HL-60/S4 (cell line): Measurements from ENCODE around the gene LYPD1.

Source experiments
- in situ Hi-C: fragments of 300-500 bp; cut with MboI; formaldehyde crosslinking; loops from 2 replicates; pipeline ENCODE4 v1.14.3; 2022; ENCODE audit warnings: low sequenced_read_pairs

Gene LYPD1

DNA sequence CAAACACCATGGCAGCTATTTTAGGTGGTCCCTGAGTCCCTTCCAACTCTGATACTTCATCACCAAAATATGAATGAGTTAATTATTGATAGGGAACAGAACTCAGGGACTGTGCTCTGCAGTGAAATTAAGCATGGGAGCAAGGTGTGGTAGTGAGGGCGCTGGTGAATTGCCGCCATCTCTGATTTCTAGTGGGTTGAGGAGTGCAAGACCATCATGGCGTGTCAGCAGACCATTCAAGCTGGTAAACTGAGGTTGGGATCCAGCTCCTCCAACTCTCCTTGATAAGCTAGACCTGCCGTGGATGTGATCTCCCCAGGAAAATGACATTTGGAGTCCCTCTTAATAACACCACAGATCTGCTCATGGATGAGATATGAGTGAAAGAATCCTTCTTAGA, 70.4 kb downstream of the LYPD1 start:
- in situ Hi-C loops = no loop called here

- in situ Hi-C loops = no loop called here
These were observed 71.5 kb downstream of the LYPD1 start for GRCh38 chr2:132598536-132598935.

DNA sequence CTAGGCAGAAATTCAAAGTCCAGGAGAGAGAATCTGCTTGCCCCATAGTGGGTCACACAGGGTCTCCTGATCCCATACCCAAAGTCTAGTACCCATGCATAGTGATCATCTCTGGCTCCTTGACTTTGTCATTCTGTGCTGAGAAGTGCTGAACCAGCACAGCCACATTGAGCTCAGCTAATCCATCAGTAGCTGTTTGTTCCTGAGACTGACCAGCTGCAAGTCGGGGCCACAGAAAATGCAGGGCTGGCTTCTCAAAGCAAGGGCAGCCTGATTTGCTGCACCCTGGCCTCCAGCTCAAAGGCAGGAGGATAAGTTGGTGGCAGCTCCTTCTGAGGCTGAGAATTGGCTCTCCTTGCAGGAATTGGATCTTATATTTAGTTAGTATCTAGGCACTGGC, 72.2 kb downstream of the LYPD1 start:
- in situ Hi-C loops = no loop called here

GRCh38 chr2:132597166-132597565, 72.8 kb downstream of the LYPD1 start:
- in situ Hi-C loops = no loop called here

DNA sequence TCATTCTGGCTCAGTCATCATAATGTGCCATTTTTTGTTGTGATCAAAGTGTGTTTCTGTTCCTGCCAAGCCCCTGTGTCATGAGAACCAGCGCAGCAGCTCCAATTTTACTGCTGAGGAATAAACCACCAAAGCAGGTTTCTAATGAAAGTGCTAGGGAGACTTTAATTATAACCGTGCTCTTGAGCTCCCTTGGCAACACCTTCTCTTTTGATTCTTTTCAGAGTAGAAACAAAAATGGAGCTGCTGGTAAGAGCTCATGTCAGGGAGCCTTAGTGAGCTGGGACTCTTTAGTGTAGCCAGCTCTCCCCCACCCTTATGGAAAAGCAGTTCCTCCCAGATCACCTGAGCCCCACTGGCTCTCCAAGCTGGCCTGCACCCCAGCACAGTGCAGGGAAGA, 74.3 kb downstream of the LYPD1 start:
- in situ Hi-C loops = no loop called here

DNA sequence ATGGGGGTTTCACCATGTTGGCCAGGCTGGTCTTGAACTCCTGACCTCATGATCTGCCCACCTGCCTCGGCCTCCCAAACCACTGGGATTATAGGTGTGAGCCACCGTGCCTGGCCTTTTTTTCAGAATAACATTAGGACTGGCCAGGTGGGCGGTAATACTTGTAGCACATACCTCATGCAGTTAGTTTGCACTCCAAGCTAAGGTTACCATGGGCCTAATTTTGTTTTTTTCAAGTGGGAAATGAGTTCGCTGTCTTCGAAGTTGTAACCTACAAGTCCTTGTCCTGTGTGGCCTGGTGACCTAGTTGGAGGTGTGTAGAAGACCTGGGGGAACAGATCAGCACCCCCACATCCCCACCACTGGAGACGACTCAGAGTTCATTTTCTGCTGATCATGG, 74.8 kb downstream of the LYPD1 start:
- in situ Hi-C loops = no loop called here
